Hepatocyte (in vitro differentiated cells): ENCODE data around the gene NT5DC1. TPM values are rescaled to one million over a fixed set of nuclear protein-coding genes. Genes with fewer than 3 reads are reported as not detected.
A peak's percentile ranks its signal among the peaks of the same experiment; 100 is the strongest.

Experiments
- DNase-seq: peaks from one replicate; pipeline ENCODE4 v3.0.0-alpha.2; 2016; ENCODE audit warnings: low spot score
- H2AFZ ChIP-seq: fragments of 200-600 bp; sonication (generic); 2 replicates; pipeline ENCODE4 v1.6.0; 2016; ENCODE audit warnings: antibody characterized with exemption, mild to moderate bottlenecking
- H3K27ac ChIP-seq: fragments of 200-600 bp; sonication (generic); 2 replicates; pipeline ENCODE4 v1.5.1; 2016; ENCODE audit warnings: mild to moderate bottlenecking
- H3K27me3 ChIP-seq: fragments of 200-600 bp; sonication (generic); 2 replicates; pipeline ENCODE4 v1.6.1; 2016
- H3K36me3 ChIP-seq: fragments of 200-600 bp; sonication (generic); replicated peaks from 2 replicates; pipeline ENCODE4 v1.5.1; 2016; ENCODE audit warnings: low read depth; ENCODE audit not compliant: insufficient read depth
- H3K4me1 ChIP-seq: fragments of 200-600 bp; sonication (generic); 2 replicates; pipeline ENCODE4 v1.5.1; 2016; ENCODE audit warnings: mild to moderate bottlenecking, moderate library complexity; ENCODE audit not compliant: insufficient read depth
- H3K4me2 ChIP-seq: fragments of 200-600 bp; sonication (generic); 2 replicates; pipeline ENCODE4 v1.6.0; 2016
- H3K4me3 ChIP-seq: fragments of 200-600 bp; sonication (generic); 2 replicates; pipeline ENCODE4 v1.5.1; 2016; ENCODE audit warnings: mild to moderate bottlenecking
- H3K79me2 ChIP-seq: fragments of 200-600 bp; sonication (generic); 2 replicates; pipeline ENCODE4 v1.6.0; 2017; ENCODE audit warnings: mild to moderate bottlenecking
- H3K9me2 ChIP-seq: fragments of 200-600 bp; sonication (generic); replicated peaks from 2 replicates; pipeline ENCODE4 v1.6.0; 2017; ENCODE audit warnings: mild to moderate bottlenecking; ENCODE audit not compliant: insufficient read depth
- H3K9me3 ChIP-seq: fragments of 200-600 bp; sonication (generic); 2 replicates; pipeline ENCODE4 v1.5.1; 2016; ENCODE audit warnings: low read depth, mild to moderate bottlenecking
- H4K20me1 ChIP-seq: fragments of 200-600 bp; sonication (generic); 2 replicates; pipeline ENCODE4 v1.6.0; 2016; ENCODE audit warnings: mild to moderate bottlenecking; ENCODE audit not compliant: insufficient read depth, poor library complexity, severe bottlenecking
- CTCF ChIP-seq: fragments of 200-600 bp; sonication (generic); IDR thresholded peaks from 2 replicates; pipeline ENCODE4 v1.5.1; 2016; ENCODE audit warnings: antibody characterized with exemption, mild to moderate bottlenecking; ENCODE audit not compliant: poor library complexity
- EZH2 ChIP-seq: fragments of 200-600 bp; sonication (generic); IDR thresholded peaks from 2 replicates; pipeline ENCODE4 v1.6.1; 2016; ENCODE audit warnings: antibody characterized with exemption, mild to moderate bottlenecking, borderline replicate concordance
- EZH2phosphoT487 ChIP-seq: fragments of 200-600 bp; sonication (generic); IDR thresholded peaks from one replicate; pipeline ENCODE4 v1.6.1; 2018; ENCODE audit warnings: antibody characterized with exemption, mild to moderate bottlenecking, low read depth, moderate library complexity; ENCODE audit not compliant: unreplicated experiment, severe bottlenecking
- WGBS: methylation state at CpG from one replicate; pipeline ENCODE4 v1.1.6; 2016; ENCODE audit warnings: low lambda C conversion rate; ENCODE audit errors: missing lambda C conversion rate; 5-methylcytosine and 5-hydroxymethylcytosine counted together
- polyA plus RNA-seq: library from polyadenylated mRNA; unstranded; fragments of >200 nt; fragmentation: Nextera tagmentation; extraction: Ambion mirVana; gene quantifications from 2 replicates; pipeline ENCODE4 v1.2.1, GENCODE V29; 2016
- total RNA-seq: library from RNA; depleted of rRNA; stranded (reverse); fragments of >200 nt; gene quantifications from 2 replicates; pipeline ENCODE4 v1.2.3, GENCODE V29; 2014

Gene NT5DC1
- total and polyA plus RNA-seq, 2 experiments from 2014 or later = 11.4 to 27.8 TPM

- 18% methylated on average over 1 of the region's 1 CpG for WGBS
- Histone ChIP-seq H3K9me3 (no peaks in the 10 kb centered on the region), H2AFZ (no peak overlapping the region), H3K4me1 (peaks cover 14% of the 10 kb centered on the region), H3K79me2 (no peaks in the 10 kb centered on the region), H3K27me3 (no peaks in the 10 kb centered on the region), H3K4me2 (no peak overlapping the region), H3K9me2 (no peaks in the 10 kb centered on the region), H3K27ac (peak overlapping the region; percentile 31), H4K20me1 (no peaks in the 10 kb centered on the region), H3K36me3 (no peaks in the 10 kb centered on the region), H3K4me3 (no peak overlapping the region)
- peak; percentile 34 for DNase-seq
- no peak for TF ChIP-seq CTCF
These were observed 28.3 kb upstream of the NT5DC1 start for GRCh38 chr6:116072368-116072767.

GRCh38 chr6:116073765-116074440, 26.8 kb upstream of the NT5DC1 start:
- no peaks in the 10 kb centered on the region for H3K9me2 ChIP-seq
- no peak overlapping the region for H2AFZ ChIP-seq
- peaks cover 14% of the 10 kb centered on the region for H3K4me1 ChIP-seq
- H3K4me3 ChIP-seq = no peak overlapping the region
- H3K36me3 ChIP-seq = no peaks in the 10 kb centered on the region
- H4K20me1 ChIP-seq = no peaks in the 10 kb centered on the region
- 63% methylated on average over 2 of the region's 2 CpGs for WGBS
- H3K27ac ChIP-seq = no peak overlapping the region
- H3K27me3 ChIP-seq = no peaks in the 10 kb centered on the region
- H3K79me2 ChIP-seq = no peaks in the 10 kb centered on the region
- H3K9me3 ChIP-seq = no peaks in the 10 kb centered on the region
- H3K4me2 ChIP-seq = no peak overlapping the region
- peak; percentile 17 for DNase-seq
- TF ChIP-seq CTCF = no peak
- TF ChIP-seq EZH2 = no peak
- TF ChIP-seq EZH2phosphoT487 = no peak

GRCh38 chr6:116074732-116075390, 25.8 kb upstream of the NT5DC1 start:
- no peak overlapping the region for H3K4me2 ChIP-seq
- WGBS = 93% methylated on average over 2 of the region's 2 CpGs

More at GRCh38 chr6:116074732-116075390, 25.8 kb upstream of the NT5DC1 start:
- Histone ChIP-seq H3K9me2 (no peaks in the 10 kb centered on the region), H3K4me1 (peaks cover 14% of the 10 kb centered on the region), H3K4me3 (no peak overlapping the region), H3K27me3 (no peaks in the 10 kb centered on the region), H3K36me3 (no peaks in the 10 kb centered on the region), H3K9me3 (no peaks in the 10 kb centered on the region), H3K27ac (no peak overlapping the region), H4K20me1 (no peaks in the 10 kb centered on the region), H3K79me2 (no peaks in the 10 kb centered on the region), H2AFZ (no peak overlapping the region)
- no peak for DNase-seq
- no peak for TF ChIP-seq EZH2phosphoT487
- TF ChIP-seq CTCF = no peak
